Subcutaneous adipose tissue (tissue), 4 donors: ENCODE measurements around the gene ERMN. TPM values are rescaled to one million over a fixed set of nuclear protein-coding genes. Genes with fewer than 3 reads are reported as not detected.

ENCODE experiments used
- CTCF ChIP-seq: fragments of 450-650 bp; IDR thresholded peaks from one replicate; pipeline ENCODE4 v1.5.1; 2016; ENCODE audit warnings: low read depth, mild to moderate bottlenecking, control low read depth, antibody characterized with exemption, moderate library complexity
- total RNA-seq, 4 donors: library from RNA; depleted of rRNA; stranded (reverse); fragments of >200 nt; gene quantifications; one replicate each; pipeline ENCODE4 v1.1.0, GENCODE V29; 2016

ERMN gene
- total RNA-seq, 4 donors from 2014 or later, result 0.16 to 1.9 (median 0.22) TPM; not detected in 1

DNA sequence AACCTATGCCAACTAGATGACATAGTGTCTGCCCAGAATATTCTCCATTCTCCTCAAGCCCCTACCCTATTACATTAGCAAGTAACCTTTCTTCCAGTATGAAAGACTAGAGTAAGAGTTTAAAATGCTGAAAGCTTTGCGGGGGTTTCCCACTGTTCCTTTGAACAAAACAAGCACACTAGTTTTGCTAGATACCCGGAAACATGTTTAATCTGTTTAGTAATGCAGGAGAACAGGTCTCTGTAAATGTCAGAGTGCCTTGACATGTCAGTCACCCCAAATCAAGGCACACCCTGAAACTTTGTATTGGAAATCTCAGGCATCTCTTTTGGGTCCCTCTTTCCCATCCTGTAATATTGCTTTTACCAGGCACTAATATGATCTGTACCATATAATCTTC, 56.6 kb downstream of the ERMN start:
- no peak for TF ChIP-seq CTCF

Other genes with a start within 250 kb of the ERMN start
- gene GALNT5, start 68.1 kb downstream of the ERMN start, total RNA-seq, result under 1 TPM; under 0.01 to 0.17 (median 0.08) TPM
- 10 to 100 TPM in 3 of 4 donors, 1 to 10 TPM in 1; 6.4 to 47.8 (median 14.6) TPM for gene CYTIP, start 118.3 kb upstream of the ERMN start, total RNA-seq